ENCODE measurements around the gene MTCH2. TPM values are rescaled to one million over a fixed set of nuclear protein-coding genes. Genes with fewer than 3 reads are reported as not detected.
"Not testable (repeated sequence)": the region's sequence is repeated elsewhere in the genome, so short reads cannot be mapped to it uniquely, and the experiment has no call there.

MTCH2 gene
- total RNA-seq, 1 experiment from 2014 or later: 103 TPM

DNA sequence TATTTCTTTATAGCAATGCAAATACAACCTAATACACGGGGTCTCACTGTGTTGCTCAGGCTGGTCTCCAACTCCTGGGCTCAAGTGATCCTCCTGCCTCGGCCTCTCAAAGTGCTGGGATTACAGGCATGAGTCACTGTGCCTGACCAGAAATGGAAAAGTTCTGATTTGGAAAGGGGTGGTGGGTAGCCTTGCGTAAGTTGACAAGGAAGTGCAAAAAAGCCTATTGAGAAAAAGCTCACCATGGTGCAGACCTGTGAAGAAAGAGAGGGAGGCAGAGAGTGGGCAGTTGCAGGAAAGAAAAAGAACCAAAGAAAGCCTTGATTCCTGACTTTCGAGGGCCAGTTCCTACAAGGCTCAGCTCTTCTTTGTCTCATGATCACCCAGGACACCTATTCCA lies 45.8 kb upstream of the MTCH2 start:
- Mint-ChIP-seq H3K4me1 (ENCODE audit: low read depth, unreplicated experiment) (no peaks in the 10 kb centered on the region), H3K4me3 (ENCODE audit: low read depth, unreplicated experiment) (no peak overlapping the region), H3K36me3 (ENCODE audit: insufficient read depth, unreplicated experiment) (no peaks in the 10 kb centered on the region), H3K27me3 (ENCODE audit: unreplicated experiment) (no peaks in the 10 kb centered on the region), H3K27ac (ENCODE audit: unreplicated experiment) (no peak overlapping the region), H3K9me3 (ENCODE audit: low read depth, unreplicated experiment) (no peaks in the 10 kb centered on the region)
- CTCF ChIA-PET: no interaction called here
- no TSS peak for BruUV-seq (replicated peaks)
- intact Hi-C loops (cut with micrococcal nuclease; ENCODE audit: unreplicated experiment): no loop called here
- TF ChIP-seq, protein P1, sequence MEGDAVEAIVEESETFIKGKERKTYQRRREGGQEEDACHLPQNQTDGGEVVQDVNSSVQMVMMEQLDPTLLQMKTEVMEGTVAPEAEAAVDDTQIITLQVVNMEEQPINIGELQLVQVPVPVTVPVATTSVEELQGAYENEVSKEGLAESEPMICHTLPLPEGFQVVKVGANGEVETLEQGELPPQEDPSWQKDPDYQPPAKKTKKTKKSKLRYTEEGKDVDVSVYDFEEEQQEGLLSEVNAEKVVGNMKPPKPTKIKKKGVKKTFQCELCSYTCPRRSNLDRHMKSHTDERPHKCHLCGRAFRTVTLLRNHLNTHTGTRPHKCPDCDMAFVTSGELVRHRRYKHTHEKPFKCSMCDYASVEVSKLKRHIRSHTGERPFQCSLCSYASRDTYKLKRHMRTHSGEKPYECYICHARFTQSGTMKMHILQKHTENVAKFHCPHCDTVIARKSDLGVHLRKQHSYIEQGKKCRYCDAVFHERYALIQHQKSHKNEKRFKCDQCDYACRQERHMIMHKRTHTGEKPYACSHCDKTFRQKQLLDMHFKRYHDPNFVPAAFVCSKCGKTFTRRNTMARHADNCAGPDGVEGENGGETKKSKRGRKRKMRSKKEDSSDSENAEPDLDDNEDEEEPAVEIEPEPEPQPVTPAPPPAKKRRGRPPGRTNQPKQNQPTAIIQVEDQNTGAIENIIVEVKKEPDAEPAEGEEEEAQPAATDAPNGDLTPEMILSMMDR (IDR thresholded peaks at IDR 0.05; ENCODE audit: unreplicated experiment): no peak
- no peak for DNase-seq

DNA sequence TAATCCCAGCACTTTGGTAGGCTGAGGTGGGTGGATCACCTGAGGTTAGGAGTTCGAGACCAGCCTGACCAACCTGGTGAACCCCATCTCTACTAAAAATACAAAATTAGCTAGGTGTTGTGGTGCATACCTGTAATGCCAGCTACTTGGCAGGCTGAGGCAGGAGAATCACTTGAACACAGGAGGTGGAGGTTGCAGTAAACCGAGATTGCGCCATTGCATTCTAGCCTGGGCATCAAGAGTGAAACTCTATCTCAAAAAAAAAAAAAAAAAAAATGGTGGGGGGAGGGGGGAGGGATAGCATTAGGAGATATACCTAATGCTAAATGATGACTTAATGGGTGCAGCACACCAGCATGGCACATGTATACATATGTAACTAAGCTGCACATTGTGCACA lies 44.3 kb upstream of the MTCH2 start:
- H3K36me3 Mint-ChIP-seq (ENCODE audit: insufficient read depth, unreplicated experiment); DNase-seq; intact Hi-C loops (cut with micrococcal nuclease; ENCODE audit: unreplicated experiment); BruUV-seq (replicated peaks); H3K4me1 Mint-ChIP-seq (ENCODE audit: low read depth, unreplicated experiment); H3K9me3 Mint-ChIP-seq (ENCODE audit: low read depth, unreplicated experiment); H3K4me3 Mint-ChIP-seq (ENCODE audit: low read depth, unreplicated experiment); H3K27ac Mint-ChIP-seq (ENCODE audit: unreplicated experiment); H3K27me3 Mint-ChIP-seq (ENCODE audit: unreplicated experiment): not testable (repeated sequence)
- CTCF ChIA-PET: interaction anchor here (0.7 kb wide), 2 partner anchors 10 to 147 kb away, joined by 6 read pairs; no protein-coding TSS in a partner anchor

DNA sequence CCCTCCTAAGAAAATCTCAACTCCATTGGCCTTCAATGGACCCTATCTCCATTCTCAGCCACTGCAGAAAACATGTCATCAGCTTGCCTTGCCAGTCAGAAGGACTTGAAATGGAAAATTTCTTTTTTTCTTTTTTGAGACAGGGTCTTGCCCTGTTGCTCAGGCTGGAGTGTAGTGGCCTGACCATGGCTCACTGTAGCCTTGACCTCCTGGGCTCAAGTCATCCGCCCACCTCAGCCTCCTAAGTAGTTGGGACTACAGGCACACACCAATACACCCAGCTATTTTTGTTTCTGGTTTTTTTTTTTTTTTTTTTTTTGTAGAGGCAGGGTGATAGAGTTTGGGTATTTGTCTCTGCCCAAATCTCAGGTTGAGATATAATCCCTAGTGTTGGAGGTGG lies 43.8 kb upstream of the MTCH2 start:
- Mint-ChIP-seq H3K36me3 (ENCODE audit: insufficient read depth, unreplicated experiment) (no peaks in the 10 kb centered on the region), H3K4me3 (ENCODE audit: low read depth, unreplicated experiment) (no peak overlapping the region), H3K4me1 (ENCODE audit: low read depth, unreplicated experiment) (no peaks in the 10 kb centered on the region), H3K27me3 (ENCODE audit: unreplicated experiment) (no peaks in the 10 kb centered on the region), H3K27ac (ENCODE audit: unreplicated experiment) (no peak overlapping the region), H3K9me3 (ENCODE audit: low read depth, unreplicated experiment) (no peaks in the 10 kb centered on the region)
- CTCF ChIA-PET: no interaction called here
- intact Hi-C loops (cut with micrococcal nuclease; ENCODE audit: unreplicated experiment): no loop called here
- no TSS peak for BruUV-seq (replicated peaks)
- TF ChIP-seq, protein P1 (IDR thresholded peaks at IDR 0.05; ENCODE audit: unreplicated experiment): no peak
- no peak for DNase-seq

DNA sequence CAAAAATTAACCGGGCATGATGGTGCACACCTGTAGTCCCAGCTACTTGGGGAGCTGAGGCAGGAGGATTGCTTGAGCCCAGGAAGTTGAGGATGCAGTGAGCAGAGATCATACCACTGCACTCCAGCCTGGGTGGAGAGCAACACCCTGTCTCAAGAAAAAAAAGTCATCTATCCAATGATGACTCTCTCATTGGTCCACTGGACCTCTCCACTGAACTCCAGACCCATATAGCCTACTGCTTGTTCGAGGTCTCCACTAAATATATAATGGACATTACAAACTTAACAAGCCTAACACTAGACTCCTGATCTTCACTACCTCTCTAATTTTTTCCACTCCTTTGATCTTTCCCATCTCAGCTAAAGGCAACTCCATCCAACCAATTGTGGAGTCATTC lies 33.5 kb upstream of the MTCH2 start:
- intact Hi-C loops (cut with micrococcal nuclease; ENCODE audit: unreplicated experiment): no loop called here
- BruUV-seq (replicated peaks): no TSS peak
- Mint-ChIP-seq H3K4me1 (ENCODE audit: low read depth, unreplicated experiment) (peaks cover 8% of the 10 kb centered on the region), H3K4me3 (ENCODE audit: low read depth, unreplicated experiment) (no peak overlapping the region), H3K27ac (ENCODE audit: unreplicated experiment) (no peak overlapping the region), H3K36me3 (ENCODE audit: insufficient read depth, unreplicated experiment) (no peaks in the 10 kb centered on the region), H3K9me3 (ENCODE audit: low read depth, unreplicated experiment) (no peaks in the 10 kb centered on the region), H3K27me3 (ENCODE audit: unreplicated experiment) (no peaks in the 10 kb centered on the region)
- no peak for DNase-seq
- CTCF ChIA-PET: no interaction called here
- TF ChIP-seq, protein P1 (IDR thresholded peaks at IDR 0.05; ENCODE audit: unreplicated experiment): no peak

DNA sequence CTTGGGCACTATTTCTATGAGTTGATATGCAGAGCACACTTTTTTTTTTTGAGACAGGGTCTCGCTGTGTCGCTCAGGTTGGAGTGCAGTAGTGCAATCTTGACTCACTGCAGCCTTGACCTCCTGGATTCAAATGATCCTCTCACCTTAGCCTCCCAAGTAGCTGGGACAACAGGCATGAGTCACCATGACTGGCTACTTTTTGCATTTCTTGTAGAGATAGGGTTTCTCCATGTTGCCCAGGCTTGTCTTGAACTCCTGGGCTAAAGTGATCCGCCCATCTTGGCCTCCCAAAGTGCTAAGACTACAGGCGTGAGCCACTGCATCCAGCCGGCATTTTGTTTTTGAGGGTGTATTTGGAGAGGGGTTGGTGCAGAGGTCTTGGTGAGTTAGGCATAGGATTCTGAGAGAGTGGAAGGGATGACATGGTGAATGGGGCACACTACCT lies 29.9 kb upstream of the MTCH2 start:
- no peak overlapping the region for H3K27ac Mint-ChIP-seq (ENCODE audit: unreplicated experiment)
- no peak for DNase-seq
- intact Hi-C loops (cut with micrococcal nuclease; ENCODE audit: unreplicated experiment): no loop called here

More for the DNA sequence above, 29.9 kb upstream of the MTCH2 start:
- TF ChIP-seq, protein P1 (IDR thresholded peaks at IDR 0.05; ENCODE audit: unreplicated experiment): no peak
- no peaks in the 10 kb centered on the region for H3K27me3 Mint-ChIP-seq (ENCODE audit: unreplicated experiment)
- no TSS peak for BruUV-seq (replicated peaks)
- no peaks in the 10 kb centered on the region for H3K36me3 Mint-ChIP-seq (ENCODE audit: insufficient read depth, unreplicated experiment)
- H3K4me1 Mint-ChIP-seq (ENCODE audit: low read depth, unreplicated experiment): peaks cover 8% of the 10 kb centered on the region
- no peak overlapping the region for H3K4me3 Mint-ChIP-seq (ENCODE audit: low read depth, unreplicated experiment)
- CTCF ChIA-PET: no interaction called here
- no peaks in the 10 kb centered on the region for H3K9me3 Mint-ChIP-seq (ENCODE audit: low read depth, unreplicated experiment)

Measured in Calu3 (cell line).